MCF 10A (cell line): ENCODE data around the gene MIF4GD. TPM values are rescaled to one million over a fixed set of nuclear protein-coding genes. Genes with fewer than 3 reads are reported as not detected.
A peak's percentile ranks its signal among the peaks of the same experiment; 100 is the strongest.
"Not testable (repeated sequence)": the region's sequence is repeated elsewhere in the genome, so short reads cannot be mapped to it uniquely, and the experiment has no call there.

Experiments
- BruUV-seq: library from RNA; stranded (reverse); fragments of 400-500 nt; replicated peaks from 2 replicates; lab custom pipeline; 2021; lab: Mats Ljungman, UMichigan
- CTCF ChIA-PET: fragments of 300-600 bp; sonication (Branson Sonifier 250); formaldehyde crosslinking; extraction: SDS; loops from one replicate; lab custom pipeline; 2021; ENCODE audit warnings: antibody characterized with exemption, inconsistent platforms; lab: Yijun Ruan, JAX
- POLR2A ChIA-PET: fragments of 300-600, 350-650 bp; sonication (Branson Sonifier 250); formaldehyde crosslinking; extraction: SDS; loops from one replicate; lab custom pipeline; 2020; ENCODE audit warnings: antibody characterized with exemption, inconsistent platforms; lab: Yijun Ruan, JAX
- DNase-seq: peaks from one replicate; pipeline ENCODE4 v3.0.0-alpha.2; 2018; ENCODE audit not compliant: unreplicated experiment
- H3K27ac Mint-ChIP-seq: one replicate; pipeline ENCODE4 v1.8.0; 2022; ENCODE audit warnings: mild to moderate bottlenecking, low read depth, mixed read lengths; ENCODE audit not compliant: unreplicated experiment
- H3K27me3 Mint-ChIP-seq: one replicate; pipeline ENCODE4 v1.8.0; 2022; ENCODE audit warnings: mixed read lengths; ENCODE audit not compliant: insufficient read depth, unreplicated experiment
- H3K36me3 Mint-ChIP-seq: one replicate; pipeline ENCODE4 v1.8.0; 2022; ENCODE audit warnings: mild to moderate bottlenecking, moderate library complexity, mixed read lengths; ENCODE audit not compliant: insufficient read depth, unreplicated experiment
- H3K4me1 Mint-ChIP-seq: one replicate; pipeline ENCODE4 v1.8.0; 2022; ENCODE audit warnings: mixed read lengths; ENCODE audit not compliant: insufficient read depth, unreplicated experiment
- H3K4me3 Mint-ChIP-seq: one replicate; pipeline ENCODE4 v1.8.0; 2022; ENCODE audit warnings: mild to moderate bottlenecking, moderate library complexity, mixed read lengths; ENCODE audit not compliant: unreplicated experiment
- H3K9me3 Mint-ChIP-seq: one replicate; pipeline ENCODE4 v1.8.0; 2022; ENCODE audit warnings: mixed read lengths; ENCODE audit not compliant: unreplicated experiment
- intact Hi-C: fragments of 100-400 bp; cut with micrococcal nuclease; formaldehyde crosslinking; loops from 2 replicates; pipeline ENCODE4 v1.14.1; 2022
- total RNA-seq: library from RNA; stranded (reverse); gene quantifications from 2 replicates; pipeline ENCODE4 v1.2.3, GENCODE V29; 2022
- TF ChIP-seq, protein P1 (sequence below): fragments of 200-600 bp; IDR thresholded peaks from one replicate; pipeline ENCODE4 v1.8.0; 2022; ENCODE audit warnings: antibody characterized with exemption, mild to moderate bottlenecking; ENCODE audit not compliant: unreplicated experiment

Gene MIF4GD
- total RNA-seq, 1 experiment from 2014 or later = 23.3 TPM

- no TSS peak for BruUV-seq
- TF ChIP-seq, protein P1, sequence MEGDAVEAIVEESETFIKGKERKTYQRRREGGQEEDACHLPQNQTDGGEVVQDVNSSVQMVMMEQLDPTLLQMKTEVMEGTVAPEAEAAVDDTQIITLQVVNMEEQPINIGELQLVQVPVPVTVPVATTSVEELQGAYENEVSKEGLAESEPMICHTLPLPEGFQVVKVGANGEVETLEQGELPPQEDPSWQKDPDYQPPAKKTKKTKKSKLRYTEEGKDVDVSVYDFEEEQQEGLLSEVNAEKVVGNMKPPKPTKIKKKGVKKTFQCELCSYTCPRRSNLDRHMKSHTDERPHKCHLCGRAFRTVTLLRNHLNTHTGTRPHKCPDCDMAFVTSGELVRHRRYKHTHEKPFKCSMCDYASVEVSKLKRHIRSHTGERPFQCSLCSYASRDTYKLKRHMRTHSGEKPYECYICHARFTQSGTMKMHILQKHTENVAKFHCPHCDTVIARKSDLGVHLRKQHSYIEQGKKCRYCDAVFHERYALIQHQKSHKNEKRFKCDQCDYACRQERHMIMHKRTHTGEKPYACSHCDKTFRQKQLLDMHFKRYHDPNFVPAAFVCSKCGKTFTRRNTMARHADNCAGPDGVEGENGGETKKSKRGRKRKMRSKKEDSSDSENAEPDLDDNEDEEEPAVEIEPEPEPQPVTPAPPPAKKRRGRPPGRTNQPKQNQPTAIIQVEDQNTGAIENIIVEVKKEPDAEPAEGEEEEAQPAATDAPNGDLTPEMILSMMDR = no peak
- peaks cover 19% of the 10 kb centered on the region for H3K36me3 Mint-ChIP-seq
- no peaks in the 10 kb centered on the region for H3K9me3 Mint-ChIP-seq
- peak overlapping the region; percentile 97 for H3K27ac Mint-ChIP-seq
- H3K27me3 Mint-ChIP-seq = no peaks in the 10 kb centered on the region
- peak; percentile 51 for DNase-seq
- H3K4me1 Mint-ChIP-seq = peaks cover 7% of the 10 kb centered on the region
- ChIA-PET CTCF (interaction anchor here (0.6 to 2.0 kb wide), 10 partner anchors 10 to 457 kb away, joined by 3 to 13 read pairs (median 4); partner anchors contain the start of genes MIF4GD and TSEN54), POLR2A (interaction anchor here (0.6 to 5.7 kb wide), 21 partner anchors 9 to 276 kb away, joined by 3 to 96 read pairs (median 6); partner anchors contain the start of genes GGA3, GRB2, LLGL2 and MIF4GD)
- H3K4me3 Mint-ChIP-seq = peak overlapping the region; percentile 98
- intact Hi-C loops = loop anchor here (1.0 kb wide), 1 partner anchor 124 kb away; no protein-coding TSS in a partner anchor
Measured at GRCh38 chr17:75288770-75289114, 17.7 kb upstream of the MIF4GD start.

- no peak overlapping the region for H3K27ac Mint-ChIP-seq
- no peaks in the 10 kb centered on the region for H3K27me3 Mint-ChIP-seq
- peak overlapping the region; percentile 98 for H3K4me3 Mint-ChIP-seq
- TSS peak; percentile 41 for BruUV-seq
- ChIA-PET POLR2A (interaction anchor here (1.0 to 5.7 kb wide), 11 partner anchors 10 to 168 kb away, joined by 4 to 96 read pairs (median 14); partner anchors contain the start of genes GGA3, GRB2, MIF4GD and MRPS7), CTCF (interaction anchor here (2.0 kb wide), 1 partner anchor 17 kb away, joined by 13 read pairs; the partner anchor contains the start of gene MIF4GD)
- intact Hi-C loops = no loop called here
- TF ChIP-seq, protein P1 = no peak
- no peaks in the 10 kb centered on the region for H3K9me3 Mint-ChIP-seq
- H3K4me1 Mint-ChIP-seq = peaks cover 7% of the 10 kb centered on the region
- peaks cover 22% of the 10 kb centered on the region for H3K36me3 Mint-ChIP-seq
- no peak for DNase-seq
Measured at GRCh38 chr17:75288359-75288758, 17.3 kb upstream of the MIF4GD start.

DNA sequence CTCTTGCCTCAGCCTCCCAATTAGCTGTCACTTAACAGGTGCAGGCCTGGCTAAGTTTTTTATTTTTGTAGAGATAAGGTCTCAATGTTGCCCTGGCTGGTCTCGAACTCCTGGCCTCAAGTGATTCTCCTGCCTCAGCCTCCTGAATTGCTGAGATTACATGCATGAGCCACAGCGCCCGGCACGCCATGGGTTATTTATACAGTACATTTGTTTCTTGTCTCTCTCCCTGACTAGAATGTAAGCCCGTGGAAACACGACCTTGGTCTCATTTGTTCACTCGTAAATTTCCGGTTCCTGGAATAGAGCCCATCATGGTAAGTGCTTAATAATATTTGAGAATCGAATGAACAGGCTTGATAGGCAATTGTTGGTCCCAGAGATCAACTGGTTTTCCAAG, 16.2 kb upstream of the MIF4GD start:
- Mint-ChIP-seq H3K4me1 (peaks cover 7% of the 10 kb centered on the region), H3K4me3 (no peak overlapping the region), H3K9me3 (no peaks in the 10 kb centered on the region), H3K27me3 (no peaks in the 10 kb centered on the region), H3K27ac (no peak overlapping the region), H3K36me3 (peaks cover 21% of the 10 kb centered on the region)
- ChIA-PET CTCF (interaction anchor here (1.1 kb wide), 1 partner anchor 16 kb away, joined by 3 read pairs; the partner anchor contains the start of gene MIF4GD), POLR2A (interaction anchor here (1.4 to 5.7 kb wide), 3 partner anchors 9 to 17 kb away, joined by 7 to 96 read pairs (median 35); partner anchors contain the start of gene MIF4GD)
- no TSS peak for BruUV-seq
- TF ChIP-seq, protein P1 = no peak
- intact Hi-C loops = no loop called here
- DNase-seq = no peak

GRCh38 chr17:75285123-75285522, 14.1 kb upstream of the MIF4GD start:
- TF ChIP-seq, protein P1 = no peak
- intact Hi-C loops = no loop called here
- no TSS peak for BruUV-seq
- no peaks in the 10 kb centered on the region for H3K9me3 Mint-ChIP-seq
- H3K27me3 Mint-ChIP-seq = no peaks in the 10 kb centered on the region
- peaks cover 40% of the 10 kb centered on the region for H3K36me3 Mint-ChIP-seq
- H3K27ac Mint-ChIP-seq = no peak overlapping the region
- CTCF ChIA-PET = interaction anchor here (0.6 kb wide), 1 partner anchor 16 kb away, joined by 3 read pairs; no protein-coding TSS in a partner anchor
- peaks cover 7% of the 10 kb centered on the region for H3K4me1 Mint-ChIP-seq
- no peak for DNase-seq
- POLR2A ChIA-PET = interaction anchor here (1.1 to 1.3 kb wide), 2 partner anchors 15 to 121 kb away, joined by 4 read pairs; partner anchors contain the start of gene GRB2
- no peak overlapping the region for H3K4me3 Mint-ChIP-seq

DNA sequence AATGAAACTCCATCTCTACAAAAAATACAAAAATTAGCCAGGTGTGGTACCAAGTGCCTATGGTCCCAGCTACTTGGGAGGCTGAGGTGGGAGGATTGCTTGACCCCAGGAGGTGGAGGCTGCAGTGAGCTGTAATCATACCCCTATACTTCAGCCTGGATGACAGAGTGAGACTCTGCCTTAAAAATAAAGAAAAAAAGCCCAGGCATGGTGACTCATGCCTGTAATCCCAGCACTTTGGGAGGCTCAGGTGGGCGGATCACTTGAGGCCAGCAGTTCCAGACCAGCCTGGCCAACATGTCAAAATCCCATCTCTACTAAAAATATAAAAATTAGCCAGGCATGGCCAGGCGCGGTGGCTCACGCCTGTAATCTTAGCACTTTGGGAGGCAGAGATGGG, 9.2 kb upstream of the MIF4GD start:
- POLR2A ChIA-PET = interaction anchor here (2.2 kb wide), 1 partner anchor 9 kb away, joined by 7 read pairs; the partner anchor contains the start of gene MIF4GD
- H3K27ac Mint-ChIP-seq, BruUV-seq, H3K4me3 Mint-ChIP-seq, CTCF ChIA-PET, DNase-seq, H3K9me3 Mint-ChIP-seq, intact Hi-C loops, H3K27me3 Mint-ChIP-seq: not testable (repeated sequence)
- Mint-ChIP-seq H3K36me3 (peaks cover 43% of the 10 kb centered on the region), H3K4me1 (peaks cover 12% of the 10 kb centered on the region)
